H1 (cell line): ENCODE data around the gene FOXO1. TPM values are rescaled to one million over a fixed set of nuclear protein-coding genes. Genes with fewer than 3 reads are reported as not detected.

Experiments used
- CTCF ChIA-PET: fragments of 300-600 bp; sonication (Branson Sonifier 250); formaldehyde crosslinking; loops from one replicate; lab custom pipeline; 2021; ENCODE audit not compliant: partially characterized antibody; lab: Charles Lee
- POLR2A ChIA-PET: fragments of 300-600 bp; sonication (Branson Sonifier 250); formaldehyde crosslinking; loops from one replicate; lab custom pipeline; 2021; ENCODE audit warnings: inconsistent platforms; ENCODE audit not compliant: partially characterized antibody; lab: Charles Lee
- DNase-seq, 2 experiments: peaks; one replicate each; pipeline versions ENCODE4 v3.0.0 to v3.0.0-alpha.2; 2010 to 2022; ENCODE audit warnings: low spot score in 2 of 2, low read depth in 1 of 2, mixed read lengths in 1 of 2
- FAIRE-seq: peaks from 2 replicates; lab custom pipeline; 2011; peaks lifted over from hg19 to GRCh38; lab: Jason Lieb, UNC
- H2AFZ ChIP-seq: 2 replicates; pipeline ENCODE4 v1.8.1; 2012; ENCODE audit warnings: low read length, inconsistent platforms
- H2AK5ac ChIP-seq: 2 replicates; pipeline ENCODE4 v1.6.1; 2013; ENCODE audit warnings: low read depth, low read length
- H2BK120ac ChIP-seq: replicated peaks from 2 replicates; pipeline ENCODE3; 2013; ENCODE audit warnings: low read depth, low read length, inconsistent platforms
- H2BK12ac ChIP-seq: 2 replicates; pipeline ENCODE4 v1.6.1; 2013; ENCODE audit warnings: low read depth, low read length
- H2BK15ac ChIP-seq: 2 replicates; pipeline ENCODE4 v1.6.1; 2013; ENCODE audit warnings: low read length
- H2BK20ac ChIP-seq: 2 replicates; pipeline ENCODE4 v1.6.1; 2013; ENCODE audit warnings: low read length
- H2BK5ac ChIP-seq: 2 replicates; pipeline ENCODE4 v1.6.1; 2013; ENCODE audit warnings: low read depth, low read length
- H3K14ac ChIP-seq: 2 replicates; pipeline ENCODE4 v1.6.1; 2013; ENCODE audit warnings: inconsistent platforms; ENCODE audit not compliant: insufficient read length
- H3K18ac ChIP-seq: 2 replicates; pipeline ENCODE4 v1.6.1; 2013; ENCODE audit warnings: low read length; ENCODE audit errors: extremely low read depth
- H3K23ac ChIP-seq: 2 replicates; pipeline ENCODE4 v1.6.1; 2013; ENCODE audit warnings: inconsistent platforms; ENCODE audit not compliant: insufficient read length
- H3K23me2 ChIP-seq: 2 replicates; pipeline ENCODE4 v1.6.1; 2013; ENCODE audit warnings: low read depth, low read length
- H3K27ac ChIP-seq: 2 replicates; pipeline ENCODE4 v1.6.1; 2011; ENCODE audit warnings: low read depth, low read length, inconsistent platforms
- H3K27me3 ChIP-seq, 4 experiments: replicated peaks in 1 of 4; 1 replicate in 1 of 4; 2 replicates in 3 of 4; pipeline versions ENCODE4 v1.6.1 to v1.8.1; 2011 to 2013; ENCODE audit warnings: low read length in 3 of 4, mild to moderate bottlenecking in 3 of 4, inconsistent platforms in 2 of 4, mixed read lengths in 2 of 4, moderate library complexity in 1 of 4; ENCODE audit not compliant: control insufficient read depth in 3 of 4, insufficient read depth in 3 of 4; ENCODE audit errors: extremely low read depth in 1 of 4
- H3K36me3 ChIP-seq, 4 experiments: 2 replicates each; pipeline versions ENCODE4 v1.6.1 to v1.8.1; 2011 to 2013; ENCODE audit warnings: mild to moderate bottlenecking in 4 of 4, low read length in 3 of 4, moderate library complexity in 2 of 4, control low read depth in 1 of 4, inconsistent platforms in 1 of 4; ENCODE audit not compliant: insufficient read depth in 4 of 4, control insufficient read depth in 2 of 4
- H3K4ac ChIP-seq: replicated peaks from 2 replicates; pipeline ENCODE3; 2013; ENCODE audit warnings: low read length, low read depth, mixed read lengths, inconsistent platforms; ENCODE audit not compliant: insufficient read length
- H3K4me1 ChIP-seq, 4 experiments: replicated peaks in 1 of 4; 1 replicate in 1 of 4; 2 replicates in 3 of 4; pipeline versions ENCODE4 v1.6.1 to v1.8.1; 2011 to 2013; ENCODE audit warnings: low read length in 3 of 4, inconsistent platforms in 2 of 4, mixed read lengths in 1 of 4; ENCODE audit not compliant: insufficient read depth in 4 of 4, control insufficient read depth in 3 of 4
- H3K4me2 ChIP-seq, 2 experiments: 2 replicates each; pipeline versions ENCODE4 v1.6.1 to v1.8.1; 2011 to 2013; ENCODE audit warnings: low read depth in 2 of 2, low read length in 2 of 2, control low read depth in 1 of 2, inconsistent platforms in 1 of 2, mild to moderate bottlenecking in 1 of 2; ENCODE audit not compliant: insufficient read depth in 1 of 2
- H3K4me3 ChIP-seq, 4 experiments: fragments of 200-600, 300-600 bp in 1 of 4; sonication (generic), shearing (Covaris generic), sonication (Bioruptor Twin) in 1 of 4; 2 replicates each; pipeline versions ENCODE4 v1.5.1 to v1.8.1; 2011 to 2016; ENCODE audit warnings: low read length in 4 of 4, low read depth in 3 of 4, control low read depth in 2 of 4, inconsistent platforms in 2 of 4, mild to moderate bottlenecking in 2 of 4, mixed read lengths in 1 of 4, moderate library complexity in 1 of 4; ENCODE audit not compliant: insufficient read depth in 2 of 4; ENCODE audit errors: extremely low read depth in 1 of 4
- H3K56ac ChIP-seq: replicated peaks from 2 replicates; pipeline ENCODE3; 2013; ENCODE audit warnings: low read depth, mild to moderate bottlenecking, mixed read lengths, low read length, inconsistent platforms; ENCODE audit not compliant: insufficient read length
- H3K79me1 ChIP-seq: 2 replicates; pipeline ENCODE4 v1.6.1; 2013; ENCODE audit warnings: low read depth, low read length, control low read depth
- H3K79me2 ChIP-seq, 2 experiments: 2 replicates each; pipeline versions ENCODE4 v1.6.1 to v1.8.1; 2012 to 2013; ENCODE audit warnings: low read length in 2 of 2, mild to moderate bottlenecking in 2 of 2, inconsistent platforms in 1 of 2; ENCODE audit not compliant: insufficient read depth in 2 of 2, control insufficient read depth in 1 of 2
- H3K9ac ChIP-seq, 4 experiments: replicated peaks in 1 of 4; 1 replicate in 1 of 4; 2 replicates in 3 of 4; pipeline versions ENCODE4 v1.6.1 to v1.8.1; 2011 to 2013; ENCODE audit warnings: low read depth in 3 of 4, low read length in 3 of 4, control low read depth in 2 of 4, mild to moderate bottlenecking in 2 of 4, moderate library complexity in 2 of 4, inconsistent platforms in 1 of 4; ENCODE audit errors: extremely low read depth in 1 of 4
- H3K9me3 ChIP-seq, 2 experiments: 2 replicates each; pipeline versions ENCODE4 v1.6.1 to v1.8.1; 2012 to 2013; ENCODE audit warnings: mild to moderate bottlenecking in 2 of 2, moderate library complexity in 2 of 2, control low read depth in 1 of 2, inconsistent platforms in 1 of 2, low read depth in 1 of 2, low read length in 1 of 2, mixed read lengths in 1 of 2; ENCODE audit not compliant: insufficient read depth in 2 of 2
- H4K20me1 ChIP-seq, 2 experiments: replicated peaks in 1 of 2; 2 replicates each; pipeline versions ENCODE3 to v1.8.1; 2011 to 2013; ENCODE audit warnings: inconsistent platforms in 2 of 2, low read length in 2 of 2, mild to moderate bottlenecking in 1 of 2; ENCODE audit not compliant: insufficient read depth in 2 of 2, control insufficient read depth in 1 of 2
- H4K5ac ChIP-seq: 2 replicates; pipeline ENCODE4 v1.6.1; 2013; ENCODE audit warnings: low read length, low read depth, mixed read lengths, inconsistent platforms; ENCODE audit not compliant: insufficient read length
- H4K8ac ChIP-seq: 2 replicates; pipeline ENCODE4 v1.8.0; 2013; ENCODE audit warnings: mild to moderate bottlenecking, moderate library complexity, low read length, inconsistent platforms; ENCODE audit not compliant: insufficient read depth; ENCODE audit errors: extremely low read depth
- H4K91ac ChIP-seq: replicated peaks from 2 replicates; pipeline ENCODE3; 2013; ENCODE audit warnings: low read length, mixed read lengths, inconsistent platforms; ENCODE audit not compliant: insufficient read length
- BACH1 ChIP-seq: IDR thresholded peaks from 2 replicates; pipeline ENCODE4 v1.6.1; 2012; ENCODE audit warnings: low read length, improper control_type of control experiment
- CBX5 ChIP-seq: fragments of 300-800, 300-1000 bp; sonication (generic); IDR thresholded peaks from 2 replicates; pipeline ENCODE4 v1.7.1; 2016; ENCODE audit warnings: antibody characterized with exemption, low read length, low read depth
- CTBP2 ChIP-seq: IDR thresholded peaks from 2 replicates; pipeline ENCODE4 v1.7.0; 2011; ENCODE audit warnings: borderline replicate concordance, mild to moderate bottlenecking, moderate library complexity, mixed read lengths, low read length; ENCODE audit not compliant: insufficient read depth, insufficient read length
- EP300 ChIP-seq, 2 experiments: IDR thresholded peaks; 1 replicate in 1 of 2; 2 replicates in 1 of 2; pipeline ENCODE4 v1.6.1; 2011 to 2012; ENCODE audit warnings: low read depth in 2 of 2, low read length in 2 of 2, mild to moderate bottlenecking in 2 of 2, borderline replicate concordance in 1 of 2, inconsistent platforms in 1 of 2, moderate library complexity in 1 of 2
- HDAC6 ChIP-seq: IDR thresholded peaks from one replicate; pipeline ENCODE4 v1.7.1; 2012; ENCODE audit warnings: low read depth, mild to moderate bottlenecking, inconsistent platforms, low read length, moderate library complexity
- RNF2 ChIP-seq: fragments of 200-900, 300-1000 bp; sonication (generic); IDR thresholded peaks from 2 replicates; pipeline ENCODE4 v1.7.1; 2016; ENCODE audit warnings: borderline replicate concordance, low read depth, mild to moderate bottlenecking, antibody characterized with exemption, low read length; ENCODE audit not compliant: poor library complexity, severe bottlenecking; ENCODE audit errors: missing control alignments
- SIRT6 ChIP-seq: IDR thresholded peaks from one replicate; pipeline ENCODE4 v1.7.1; 2012; ENCODE audit warnings: low read length, inconsistent platforms
- SP1 ChIP-seq: IDR thresholded peaks from 2 replicates; pipeline ENCODE4 v1.6.1; 2011; ENCODE audit warnings: low read depth, low read length
- SP4 ChIP-seq: IDR thresholded peaks from 2 replicates; pipeline ENCODE4 v1.6.1; 2012; ENCODE audit warnings: low read length, inconsistent platforms
- WGBS, 2 experiments: shearing (Covaris generic) in 1 of 2; methylation state at CpG; one replicate each; pipeline versions ENCODE4 v1.1.6 to v1.1.7; 2013 to 2015; ENCODE audit warnings: low lambda C conversion rate in 2 of 2, mixed read lengths in 2 of 2, inconsistent platforms in 1 of 2, low coverage in 1 of 2, missing lambda C conversion rate in 1 of 2; ENCODE audit not compliant: insufficient replicate concordance in 2 of 2, insufficient coverage in 1 of 2, insufficient read length in 1 of 2; ENCODE audit errors: extremely low coverage in 1 of 2, missing lambda C conversion rate in 1 of 2; 5-methylcytosine and 5-hydroxymethylcytosine counted together
- polyA plus RNA-seq, 7 experiments: library from polyadenylated mRNA; depleted of rRNA in 3 of 7; stranded (reverse) in 5 of 7; unstranded in 2 of 7; fragments of >200 nt in 5 of 7; fragments of 200-250 nt in 2 of 7; gene quantifications; 1 replicate in 5 of 7; 2 replicates in 1 of 7; 4 replicates in 1 of 7; pipeline versions ENCODE4 v1.2.1 to v1.2.3, GENCODE V29; 2011 to 2013; ENCODE audit warnings: missing spikeins in 2 of 7, mixed read lengths in 2 of 7
- total RNA-seq: library from RNA; stranded (reverse); fragmentation: NEBNext Ultra II Directional; extraction: Animal tissue kit (Norgen Biotek cat#: 25700); gene quantifications from 2 replicates; pipeline ENCODE4 v1.2.1, GENCODE V29; 2021
- TF ChIP-seq, protein P1 (sequence below): IDR thresholded peaks from 2 replicates; pipeline ENCODE4 v1.6.1; 2012; ENCODE audit warnings: low read length, inconsistent platforms

Gene FOXO1
- total and polyA plus RNA-seq, 2 of the 8 experiments (the other 6 are each of a cell fraction or from before 2014, with no cell fraction given): 35.3 to 56.9 TPM

DNA sequence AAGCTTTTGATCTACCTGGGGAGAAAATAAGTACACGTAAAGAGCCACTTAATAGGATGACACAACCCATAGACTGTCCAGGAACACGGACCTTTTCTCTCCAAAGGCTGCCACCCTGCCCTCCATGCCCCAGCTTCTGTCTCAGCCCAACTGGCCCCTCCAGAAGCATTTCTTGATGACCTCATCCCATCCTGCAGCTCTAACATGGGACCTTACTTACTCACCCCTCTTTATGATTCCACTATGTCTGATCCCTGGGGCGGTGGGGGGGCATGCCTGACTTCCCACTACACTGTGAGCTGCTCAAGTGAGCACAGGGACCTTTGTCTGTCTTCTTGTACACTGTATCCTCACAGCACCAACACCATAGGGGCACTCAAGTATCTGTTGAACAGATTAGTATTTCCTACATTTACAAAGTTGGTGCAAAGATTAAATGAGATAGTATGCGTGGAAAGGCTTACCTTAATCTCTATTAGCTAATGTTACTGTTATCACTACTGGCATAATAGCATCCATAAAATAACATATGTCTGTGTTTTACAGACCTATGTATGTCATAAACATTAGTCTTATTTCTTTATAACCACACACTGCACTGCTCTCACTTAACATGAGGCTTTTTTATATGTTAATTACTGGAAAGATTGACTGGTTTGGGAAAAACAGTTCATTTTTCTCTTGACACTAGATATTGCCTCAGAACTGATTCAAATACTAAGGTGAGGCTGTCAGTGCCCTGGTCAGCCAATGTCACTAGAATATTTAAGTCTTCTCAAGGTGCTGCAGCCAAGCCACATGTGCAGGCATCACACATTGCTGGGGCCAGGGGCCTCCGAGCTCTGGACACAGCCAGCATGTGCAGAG is 100.9 kb downstream of the FOXO1 start:
- H4K5ac ChIP-seq: no peak overlapping the region
- H4K91ac ChIP-seq: no peak overlapping the region
- no peak overlapping the region for H2BK5ac ChIP-seq
- WGBS, 2 experiments: 85% methylated on average over 5 of the region's 5 CpGs; no CpG with 5 or more reads in 1 of the 2 experiments
- no peak overlapping the region for H3K9ac ChIP-seq
- no peak overlapping the region for H3K27ac ChIP-seq
- no peak for FAIRE-seq
- CTCF ChIA-PET: interaction anchor here (0.6 to 4.9 kb wide), 7 partner anchors 8 to 99 kb away, joined by 3 to 24 read pairs (median 3); no protein-coding TSS in a partner anchor
- H3K18ac ChIP-seq: no peak overlapping the region
- peaks cover 9 to 27% (median 17%) of the 10 kb centered on the region in 4 experiments for H3K4me1 ChIP-seq
- no peak overlapping the region for H3K4me2 ChIP-seq
- H3K27me3 ChIP-seq: no peaks in the 10 kb centered on the region
- no peak overlapping the region for H2BK15ac ChIP-seq
- H4K20me1 ChIP-seq: peaks cover 22 to 44% of the 10 kb centered on the region in 2 experiments
- H4K8ac ChIP-seq: no peak overlapping the region
- no peak overlapping the region for H3K23ac ChIP-seq
- no peak overlapping the region for H2AFZ ChIP-seq
- no peak overlapping the region for H3K14ac ChIP-seq
- no peak overlapping the region for H2BK120ac ChIP-seq
- POLR2A ChIA-PET: no interaction called here
- no peak overlapping the region for H2AK5ac ChIP-seq
- H3K56ac ChIP-seq: no peak overlapping the region
- H3K23me2 ChIP-seq: no peaks in the 10 kb centered on the region
- no peak overlapping the region for H2BK20ac ChIP-seq
- no peak for DNase-seq
- peaks cover 10% of the 10 kb centered on the region; the same call in 1 of the 2 replicates for H3K79me1 ChIP-seq
- peaks cover 0 to 5% (median 0%) of the 10 kb centered on the region in 4 experiments; a peak in 2 of 8 replicates for H3K36me3 ChIP-seq
- H2BK12ac ChIP-seq: no peak overlapping the region
- no peak overlapping the region for H3K4me3 ChIP-seq
- peaks cover 5 to 100% of the 10 kb centered on the region in 2 experiments; a peak in 3 of 4 replicates for H3K79me2 ChIP-seq
- H3K9me3 ChIP-seq: no peaks in the 10 kb centered on the region
- H3K4ac ChIP-seq: no peak overlapping the region
- TF ChIP-seq SIRT6: no peak
- no peak for TF ChIP-seq SP1
- no peak for TF ChIP-seq HDAC6
- TF ChIP-seq EP300 (IDR thresholded peaks at IDR 0.05; ENCODE audit: borderline replicate concordance in 1 of 2, low read depth in 2 of 2, low read length in 2 of 2): no peak
- TF ChIP-seq, protein P1, sequence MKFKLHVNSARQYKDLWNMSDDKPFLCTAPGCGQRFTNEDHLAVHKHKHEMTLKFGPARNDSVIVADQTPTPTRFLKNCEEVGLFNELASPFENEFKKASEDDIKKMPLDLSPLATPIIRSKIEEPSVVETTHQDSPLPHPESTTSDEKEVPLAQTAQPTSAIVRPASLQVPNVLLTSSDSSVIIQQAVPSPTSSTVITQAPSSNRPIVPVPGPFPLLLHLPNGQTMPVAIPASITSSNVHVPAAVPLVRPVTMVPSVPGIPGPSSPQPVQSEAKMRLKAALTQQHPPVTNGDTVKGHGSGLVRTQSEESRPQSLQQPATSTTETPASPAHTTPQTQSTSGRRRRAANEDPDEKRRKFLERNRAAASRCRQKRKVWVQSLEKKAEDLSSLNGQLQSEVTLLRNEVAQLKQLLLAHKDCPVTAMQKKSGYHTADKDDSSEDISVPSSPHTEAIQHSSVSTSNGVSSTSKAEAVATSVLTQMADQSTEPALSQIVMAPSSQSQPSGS: no peak
- no peak for TF ChIP-seq SP4
- TF ChIP-seq CBX5: no peak
- TF ChIP-seq BACH1: no peak
- no peak for TF ChIP-seq CTBP2
- no peak for TF ChIP-seq RNF2
